ENCODE results near the gene MYLIP.

GRCh38 chr6:16108921-16109658, 19.8 kb upstream of the MYLIP start:
- TF ChIP-seq CTCF (IDR thresholded peaks at IDR 0.05) (no peak), POLR2AphosphoS5 (IDR thresholded peaks at IDR 0.05) (peak; percentile 44)

Measured in gastroesophageal sphincter (tissue), 3 donors.